Measurements from ENCODE around the gene GPC6. TPM values are rescaled to one million over a fixed set of nuclear protein-coding genes. Genes with fewer than 3 reads are reported as not detected.

Gene GPC6
- total RNA-seq, 1 experiment from 2014 or later: 0.22 TPM

DNA sequence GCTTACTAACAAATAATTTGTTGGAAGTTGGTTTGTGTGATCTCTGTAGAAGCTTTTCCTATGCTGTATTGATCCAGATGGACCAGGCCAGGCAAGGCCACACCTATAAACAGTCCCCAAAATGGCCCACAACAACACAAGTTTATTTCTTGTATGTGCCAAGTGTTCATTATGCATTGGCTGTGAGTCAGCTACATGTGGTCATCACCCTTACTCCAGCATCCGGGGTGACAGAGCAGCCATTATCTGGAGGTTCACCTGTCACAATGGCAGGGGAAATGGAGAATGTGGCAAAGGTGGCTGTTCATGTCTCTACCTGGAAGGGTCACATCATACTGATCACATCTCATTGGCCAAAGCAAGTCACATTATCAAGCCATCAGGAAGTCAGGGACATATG lies 1088.6 kb downstream of the GPC6 start:
- ChIA-PET CTCF (no interaction called here), RAD21 (ENCODE audit: low non-redundant PET in 1 of 2, low total read pairs in 2 of 2, uncharacterized antibody in 2 of 2, unreplicated experiment in 2 of 2) (no interaction called here), POLR2A (no interaction called here)
- Histone ChIP-seq H4K20me1 (ENCODE audit: insufficient read depth) (no peaks in the 10 kb centered on the region), H3K27me3 (ENCODE audit: insufficient read depth, low read length) (no peaks in the 10 kb centered on the region), H3K79me2 (ENCODE audit: insufficient read depth, low read length) (no peaks in the 10 kb centered on the region), H3K27ac (ENCODE audit: low read depth, low read length) (no peak overlapping the region), H3K9ac (ENCODE audit: low read length) (no peak overlapping the region), H3K9me2 (ENCODE audit: insufficient read depth) (no peaks in the 10 kb centered on the region), H3K4me3 (replicated peaks in 1 of 2; ENCODE audit: low read depth in 1 of 2, low read length in 2 of 2) (no peak overlapping the region), H2AFZ (ENCODE audit: low read depth, low read length, poor library complexity, severe bottlenecking) (no peak overlapping the region), H3K9me3 (ENCODE audit: control insufficient read depth in 1 of 2, insufficient read depth in 1 of 2, low read depth in 1 of 2, low read length in 2 of 2) (no peaks in the 10 kb centered on the region), H3K4me1 (ENCODE audit: control insufficient read depth in 1 of 2, insufficient read depth in 2 of 2, low read length in 2 of 2) (no peaks in the 10 kb centered on the region), H3K4me2 (ENCODE audit: low read length) (no peak overlapping the region), H3K36me3 (ENCODE audit: control insufficient read depth in 1 of 2, insufficient read depth in 2 of 2, low read length in 2 of 2) (no peaks in the 10 kb centered on the region)
- intact Hi-C loops (cut with micrococcal nuclease): no loop called here
- no peak for ATAC-seq
- TF ChIP-seq, protein P1, sequence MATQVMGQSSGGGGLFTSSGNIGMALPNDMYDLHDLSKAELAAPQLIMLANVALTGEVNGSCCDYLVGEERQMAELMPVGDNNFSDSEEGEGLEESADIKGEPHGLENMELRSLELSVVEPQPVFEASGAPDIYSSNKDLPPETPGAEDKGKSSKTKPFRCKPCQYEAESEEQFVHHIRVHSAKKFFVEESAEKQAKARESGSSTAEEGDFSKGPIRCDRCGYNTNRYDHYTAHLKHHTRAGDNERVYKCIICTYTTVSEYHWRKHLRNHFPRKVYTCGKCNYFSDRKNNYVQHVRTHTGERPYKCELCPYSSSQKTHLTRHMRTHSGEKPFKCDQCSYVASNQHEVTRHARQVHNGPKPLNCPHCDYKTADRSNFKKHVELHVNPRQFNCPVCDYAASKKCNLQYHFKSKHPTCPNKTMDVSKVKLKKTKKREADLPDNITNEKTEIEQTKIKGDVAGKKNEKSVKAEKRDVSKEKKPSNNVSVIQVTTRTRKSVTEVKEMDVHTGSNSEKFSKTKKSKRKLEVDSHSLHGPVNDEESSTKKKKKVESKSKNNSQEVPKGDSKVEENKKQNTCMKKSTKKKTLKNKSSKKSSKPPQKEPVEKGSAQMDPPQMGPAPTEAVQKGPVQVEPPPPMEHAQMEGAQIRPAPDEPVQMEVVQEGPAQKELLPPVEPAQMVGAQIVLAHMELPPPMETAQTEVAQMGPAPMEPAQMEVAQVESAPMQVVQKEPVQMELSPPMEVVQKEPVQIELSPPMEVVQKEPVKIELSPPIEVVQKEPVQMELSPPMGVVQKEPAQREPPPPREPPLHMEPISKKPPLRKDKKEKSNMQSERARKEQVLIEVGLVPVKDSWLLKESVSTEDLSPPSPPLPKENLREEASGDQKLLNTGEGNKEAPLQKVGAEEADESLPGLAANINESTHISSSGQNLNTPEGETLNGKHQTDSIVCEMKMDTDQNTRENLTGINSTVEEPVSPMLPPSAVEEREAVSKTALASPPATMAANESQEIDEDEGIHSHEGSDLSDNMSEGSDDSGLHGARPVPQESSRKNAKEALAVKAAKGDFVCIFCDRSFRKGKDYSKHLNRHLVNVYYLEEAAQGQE (IDR thresholded peaks at IDR 0.05; ENCODE audit: low read depth): no peak
- no TSS peak for BruUV-seq (replicated peaks)
- DNase-seq (ENCODE audit: low read depth, low spot score): no peak

DNA sequence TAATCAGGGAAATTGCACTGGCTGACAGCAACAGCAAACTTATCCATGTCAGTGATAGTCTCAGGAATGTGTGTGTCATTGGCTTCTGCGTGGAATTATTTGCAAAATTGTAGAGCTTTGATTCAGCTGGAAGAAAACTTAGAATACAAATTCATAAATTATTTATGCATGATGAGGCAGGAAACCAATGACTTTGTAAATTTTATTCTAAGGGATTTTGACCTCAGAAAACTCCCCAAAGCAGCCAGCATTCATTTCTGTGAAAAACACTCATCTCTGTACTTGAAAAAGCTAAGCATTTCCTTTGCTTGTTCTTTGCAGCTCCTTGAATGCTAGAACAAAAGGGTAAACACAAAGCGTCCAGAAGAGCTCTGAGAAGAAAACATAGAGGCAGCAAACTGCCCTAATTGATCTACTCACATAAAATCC lies 1090.5 kb downstream of the GPC6 start:
- no peak for DNase-seq (ENCODE audit: low read depth, low spot score)
- intact Hi-C loops (cut with micrococcal nuclease): no loop called here
- no peak for ATAC-seq
- no peaks in the 10 kb centered on the region for H3K79me2 ChIP-seq (ENCODE audit: insufficient read depth, low read length)
- no peak overlapping the region for H3K4me2 ChIP-seq (ENCODE audit: low read length)
- no peaks in the 10 kb centered on the region for H3K36me3 ChIP-seq (ENCODE audit: control insufficient read depth in 1 of 2, insufficient read depth in 2 of 2, low read length in 2 of 2)
- CTCF ChIA-PET: no interaction called here
- no peaks in the 10 kb centered on the region for H3K9me2 ChIP-seq (ENCODE audit: insufficient read depth)
- no peaks in the 10 kb centered on the region for H4K20me1 ChIP-seq (ENCODE audit: insufficient read depth)
- H3K27ac ChIP-seq (ENCODE audit: low read depth, low read length): no peak overlapping the region
- no peaks in the 10 kb centered on the region for H3K9me3 ChIP-seq (ENCODE audit: control insufficient read depth in 1 of 2, insufficient read depth in 1 of 2, low read depth in 1 of 2, low read length in 2 of 2)
- no peak overlapping the region for H3K4me3 ChIP-seq (replicated peaks in 1 of 2; ENCODE audit: low read depth in 1 of 2, low read length in 2 of 2)
- TF ChIP-seq EZH2phosphoT487 (IDR thresholded peaks at IDR 0.05; ENCODE audit: borderline replicate concordance) (no peak), EZH2 (IDR thresholded peaks at IDR 0.05) (no peak), ZNF274 (IDR thresholded peaks at IDR 0.05; ENCODE audit: low read depth, low read length) (no peak), SIN3A (IDR thresholded peaks at IDR 0.05; ENCODE audit: low read depth) (no peak)
- TF ChIP-seq, protein P2, sequence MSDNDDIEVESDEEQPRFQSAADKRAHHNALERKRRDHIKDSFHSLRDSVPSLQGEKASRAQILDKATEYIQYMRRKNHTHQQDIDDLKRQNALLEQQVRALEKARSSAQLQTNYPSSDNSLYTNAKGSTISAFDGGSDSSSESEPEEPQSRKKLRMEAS (IDR thresholded peaks at IDR 0.05): no peak
- TF ChIP-seq, protein P1 (IDR thresholded peaks at IDR 0.05; ENCODE audit: low read depth): no peak
- no peaks in the 10 kb centered on the region for H3K27me3 ChIP-seq (ENCODE audit: insufficient read depth, low read length)
- RAD21 ChIA-PET (ENCODE audit: low non-redundant PET in 1 of 2, low total read pairs in 2 of 2, uncharacterized antibody in 2 of 2, unreplicated experiment in 2 of 2): no interaction called here
- BruUV-seq (replicated peaks): no TSS peak
- no peak overlapping the region for H3K9ac ChIP-seq (ENCODE audit: low read length)
- no peaks in the 10 kb centered on the region for H3K4me1 ChIP-seq (ENCODE audit: control insufficient read depth in 1 of 2, insufficient read depth in 2 of 2, low read length in 2 of 2)
- POLR2A ChIA-PET: no interaction called here
- H2AFZ ChIP-seq (ENCODE audit: low read depth, low read length, poor library complexity, severe bottlenecking): no peak overlapping the region
